HG03442 (cell line): ENCODE measurements around the gene SAMD11.

Source experiments
- ATAC-seq: cut with Tn5 transposase; IDR thresholded peaks from one replicate; pipeline ENCODE4 v1.9.1; 2021; ENCODE audit warnings: mild to moderate bottlenecking, moderate library complexity; ENCODE audit not compliant: unreplicated experiment

The SAMD11 gene

GRCh38 chr1:930633-931138 is 7.0 kb downstream of the SAMD11 start:
- ATAC-seq: no peak

- ATAC-seq: no peak
These were observed 7.9 kb downstream of the SAMD11 start for GRCh38 chr1:931380-932172.

- no peak for ATAC-seq
These were observed 8.4 kb downstream of the SAMD11 start for GRCh38 chr1:932173-932510.

- no peak for ATAC-seq
These were observed 9.3 kb downstream of the SAMD11 start for GRCh38 chr1:932776-933602.

- ATAC-seq: no peak
These were observed 9.8 kb downstream of the SAMD11 start for GRCh38 chr1:933603-933940.

GRCh38 chr1:934991-935750 is 11.4 kb downstream of the SAMD11 start:
- no peak for ATAC-seq

GRCh38 chr1:935751-936231 is 12.1 kb downstream of the SAMD11 start:
- no peak for ATAC-seq

- ATAC-seq: no peak
These were observed 12.9 kb downstream of the SAMD11 start for GRCh38 chr1:936348-937264.

- no peak for ATAC-seq
These were observed 13.8 kb downstream of the SAMD11 start for GRCh38 chr1:937521-937920.

GRCh38 chr1:938088-938683 is 14.5 kb downstream of the SAMD11 start:
- ATAC-seq: no peak

- no peak for ATAC-seq
These were observed 15.2 kb downstream of the SAMD11 start for GRCh38 chr1:938711-939489.

- ATAC-seq: no peak
These were observed 15.9 kb downstream of the SAMD11 start for GRCh38 chr1:939511-940106.

- no peak for ATAC-seq
These were observed 16.6 kb downstream of the SAMD11 start for GRCh38 chr1:940107-941014.

GRCh38 chr1:941015-941587 is 17.4 kb downstream of the SAMD11 start:
- no peak for ATAC-seq

- no peak for ATAC-seq
These were observed 18.1 kb downstream of the SAMD11 start for GRCh38 chr1:941588-942383.

- no peak for ATAC-seq
These were observed 18.7 kb downstream of the SAMD11 start for GRCh38 chr1:942411-942821.
